Activated CD4-positive, alpha-beta T cell treated with anti-CD3 and anti-CD28 coated beads, Interleukin-2, amount 10 ng/mL, durations not matched to agents 7 days and 5 days (primary cell): Measurements from ENCODE around the gene TGDS. TPM values are rescaled to one million over a fixed set of nuclear protein-coding genes. Genes with fewer than 3 reads are reported as not detected.
"Not testable (repeated sequence)": the region's sequence is repeated elsewhere in the genome, so short reads cannot be mapped to it uniquely, and the experiment has no call there.

Experiments used
- CTCF ChIA-PET: fragments of 350-600 bp; sonication (Branson Sonifier 250); formaldehyde crosslinking; loops from one replicate; lab custom pipeline; 2021; ENCODE audit warnings: antibody characterized with exemption; lab: Charles Lee
- POLR2A ChIA-PET: fragments of 350-600 bp; sonication (Branson Sonifier 250); formaldehyde crosslinking; loops from one replicate; lab custom pipeline; 2021; ENCODE audit warnings: antibody characterized with exemption; lab: Charles Lee
- DNase-seq: peaks from one replicate; pipeline ENCODE4 v3.0.0-alpha.2; 2020
- H3K27ac Mint-ChIP-seq: one replicate; pipeline ENCODE4 v1.8.0; 2021; ENCODE audit warnings: mild to moderate bottlenecking, moderate library complexity, mixed read lengths
- H3K27me3 Mint-ChIP-seq: one replicate; pipeline ENCODE4 v1.8.0; 2021; ENCODE audit warnings: mixed read lengths
- H3K36me3 Mint-ChIP-seq: one replicate; pipeline ENCODE4 v1.8.0; 2021; ENCODE audit warnings: low read depth, mixed read lengths
- H3K4me1 Mint-ChIP-seq: one replicate; pipeline ENCODE4 v1.8.0; 2021; ENCODE audit warnings: mixed read lengths
- H3K4me3 Mint-ChIP-seq: one replicate; pipeline ENCODE4 v1.8.0; 2021; ENCODE audit warnings: mild to moderate bottlenecking, moderate library complexity, mixed read lengths
- H3K9me3 Mint-ChIP-seq: one replicate; pipeline ENCODE4 v1.8.0; 2021; ENCODE audit warnings: mixed read lengths
- total RNA-seq, 2 experiments: library from RNA; stranded (reverse); gene quantifications; one replicate each; pipeline ENCODE4 v1.2.3, GENCODE V29; 2021

Gene TGDS
- total RNA-seq, 2 experiments from 2014 or later = 15.6 to 16.2 TPM

GRCh38 chr13:94546061-94546839 lies 49.7 kb downstream of the TGDS start:
- H3K36me3 Mint-ChIP-seq = peaks cover 3% of the 10 kb centered on the region
- H3K27me3 Mint-ChIP-seq = peaks cover 12% of the 10 kb centered on the region
- POLR2A ChIA-PET = no interaction called here
- peaks cover 9% of the 10 kb centered on the region for H3K9me3 Mint-ChIP-seq
- peaks cover 28% of the 10 kb centered on the region for H3K4me1 Mint-ChIP-seq
- H3K27ac Mint-ChIP-seq = no peak overlapping the region
- no peak overlapping the region for H3K4me3 Mint-ChIP-seq
- DNase-seq = no peak
- CTCF ChIA-PET = interaction anchor here (0.6 kb wide), 1 partner anchor 31 kb away, joined by 6 read pairs; no protein-coding TSS in a partner anchor

DNA sequence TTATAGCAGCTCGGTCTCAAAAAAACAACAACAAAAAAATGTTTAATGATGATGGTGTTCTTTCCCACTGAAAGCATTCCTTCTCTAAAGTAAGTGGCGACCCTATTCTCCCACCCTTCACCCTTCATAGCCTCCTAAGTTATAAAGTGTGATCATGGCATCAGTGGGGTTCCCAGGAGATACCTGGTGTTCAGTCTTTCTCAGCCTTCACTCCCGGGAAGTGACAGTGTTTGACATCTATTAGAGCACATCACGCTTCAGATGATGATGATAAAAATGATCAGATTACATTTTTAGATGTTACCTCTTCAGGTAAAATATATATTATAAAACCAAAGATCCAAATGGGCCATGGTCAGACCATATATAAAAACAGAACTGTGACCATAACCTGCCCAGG lies 51.0 kb downstream of the TGDS start:
- H3K27ac Mint-ChIP-seq = no peak overlapping the region
- ChIA-PET CTCF (no interaction called here), POLR2A (no interaction called here)
- H3K36me3 Mint-ChIP-seq = peaks cover 3% of the 10 kb centered on the region
- H3K27me3 Mint-ChIP-seq = peaks cover 7% of the 10 kb centered on the region
- H3K9me3 Mint-ChIP-seq = peaks cover 9% of the 10 kb centered on the region
- H3K4me3 Mint-ChIP-seq = no peak overlapping the region
- H3K4me1 Mint-ChIP-seq = peaks cover 23% of the 10 kb centered on the region
- DNase-seq = no peak

DNA sequence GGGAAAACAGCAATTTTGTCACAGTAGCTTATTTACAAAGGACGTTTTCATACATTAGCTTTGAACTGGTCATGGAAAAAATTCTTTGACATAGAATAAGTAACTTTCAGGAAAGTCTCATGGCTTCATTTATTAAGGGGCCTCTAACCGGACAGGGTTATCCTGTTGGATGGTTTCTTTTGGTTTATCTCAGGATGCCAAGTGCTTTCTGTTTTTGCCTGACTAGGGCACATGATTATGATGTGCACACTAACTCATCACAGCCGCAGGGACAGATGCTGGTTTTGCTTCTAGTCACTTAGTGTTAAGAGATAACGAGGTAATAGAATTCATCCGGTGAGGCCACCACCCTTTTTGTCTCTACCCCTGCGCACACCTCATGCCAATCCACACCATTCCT lies 53.0 kb downstream of the TGDS start:
- Mint-ChIP-seq H3K27ac (no peak overlapping the region), H3K4me3 (no peak overlapping the region), H3K4me1 (peaks cover 10% of the 10 kb centered on the region), H3K9me3 (peaks cover 9% of the 10 kb centered on the region), H3K36me3 (peaks cover 2% of the 10 kb centered on the region), H3K27me3 (peaks cover 5% of the 10 kb centered on the region)
- POLR2A ChIA-PET = interaction anchor here (0.6 kb wide), 1 partner anchor 216 kb away, joined by 4 read pairs; no protein-coding TSS in a partner anchor
- no peak for DNase-seq
- CTCF ChIA-PET = no interaction called here

- Mint-ChIP-seq H3K9me3 (peaks cover 2% of the 10 kb centered on the region), H3K36me3 (no peaks in the 10 kb centered on the region), H3K4me1 (peaks cover 12% of the 10 kb centered on the region), H3K27me3 (peaks cover 5% of the 10 kb centered on the region), H3K4me3 (no peak overlapping the region), H3K27ac (no peak overlapping the region)
- no peak for DNase-seq
- ChIA-PET POLR2A (no interaction called here), CTCF (interaction anchor here (1.3 kb wide), 1 partner anchor 12 kb away, joined by 5 read pairs; no protein-coding TSS in a partner anchor)
Observed at GRCh38 chr13:94537740-94538630, 58.0 kb downstream of the TGDS start.

DNA sequence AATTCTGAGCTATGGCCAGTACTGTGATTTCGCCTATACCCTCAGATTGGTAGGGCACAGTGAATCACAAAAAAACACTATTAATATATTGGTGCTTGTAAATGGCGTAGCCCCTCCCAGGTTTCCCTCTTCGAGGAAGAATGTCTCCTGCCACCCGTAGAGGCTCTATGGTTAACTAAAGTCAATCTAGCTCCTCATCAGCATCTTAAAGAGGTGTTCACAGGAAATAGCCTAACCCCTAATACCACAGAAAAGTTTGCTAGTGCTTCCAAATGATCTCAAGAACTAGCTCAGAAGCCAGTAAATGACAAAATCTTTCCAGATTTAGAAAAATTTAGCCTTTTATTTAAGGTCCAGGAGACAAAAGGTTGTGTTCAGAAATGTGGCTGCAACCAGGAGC lies 60.2 kb downstream of the TGDS start:
- H3K27me3 Mint-ChIP-seq = peaks cover 4% of the 10 kb centered on the region
- no peak overlapping the region for H3K27ac Mint-ChIP-seq
- no peak for DNase-seq
- H3K4me3 Mint-ChIP-seq = no peak overlapping the region
- ChIA-PET CTCF (no interaction called here), POLR2A (interaction anchor here (0.6 kb wide), 1 partner anchor 730 kb away, joined by 3 read pairs; no protein-coding TSS in a partner anchor)
- peaks cover 12% of the 10 kb centered on the region for H3K4me1 Mint-ChIP-seq
- H3K9me3 Mint-ChIP-seq = no peaks in the 10 kb centered on the region
- H3K36me3 Mint-ChIP-seq = no peaks in the 10 kb centered on the region

DNA sequence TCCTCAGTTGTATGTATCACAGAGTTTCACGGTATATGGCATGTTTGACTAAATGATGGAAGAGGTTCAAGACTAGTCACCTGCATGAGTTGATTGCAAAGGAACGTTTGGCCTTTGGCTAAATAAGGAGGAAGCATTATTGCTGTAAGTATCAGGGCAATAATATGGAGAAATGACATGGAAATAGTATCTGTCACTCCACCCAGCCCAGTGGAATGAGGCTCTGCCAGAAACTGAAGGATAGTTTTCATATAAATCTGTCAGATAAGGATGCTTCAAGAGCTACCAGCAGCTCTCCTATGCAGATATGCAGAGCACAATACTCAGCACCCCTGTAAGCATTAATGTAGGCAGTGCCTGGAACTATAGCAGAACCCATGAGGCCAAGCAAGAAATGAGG lies 60.7 kb downstream of the TGDS start:
- ChIA-PET CTCF (no interaction called here), POLR2A (interaction anchor here (0.6 kb wide), 1 partner anchor 730 kb away, joined by 3 read pairs; no protein-coding TSS in a partner anchor)
- Mint-ChIP-seq H3K27me3 (peaks cover 4% of the 10 kb centered on the region), H3K9me3 (no peaks in the 10 kb centered on the region), H3K36me3 (no peaks in the 10 kb centered on the region), H3K4me1 (peaks cover 12% of the 10 kb centered on the region), H3K27ac (no peak overlapping the region), H3K4me3 (no peak overlapping the region)
- no peak for DNase-seq

DNA sequence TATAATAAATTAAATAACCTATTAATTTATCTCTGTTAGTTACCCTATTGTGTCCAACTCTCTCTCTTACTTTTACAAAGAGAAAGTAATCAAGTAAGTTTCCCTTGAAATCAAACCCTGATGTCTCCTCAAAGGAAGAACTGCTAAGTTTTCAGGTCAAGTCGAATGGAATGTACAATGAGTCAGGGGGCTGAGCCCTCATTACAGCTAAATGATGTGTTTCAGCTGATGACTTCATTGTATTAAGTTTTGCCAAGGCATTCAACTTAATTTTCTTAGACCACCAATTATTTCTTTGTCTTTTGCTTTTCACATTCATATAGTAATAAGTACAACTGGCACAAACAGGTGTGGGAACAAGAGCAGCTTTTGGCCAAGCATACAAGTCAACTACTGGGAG lies 61.8 kb downstream of the TGDS start:
- H3K27me3 Mint-ChIP-seq = no peaks in the 10 kb centered on the region
- no peak overlapping the region for H3K4me3 Mint-ChIP-seq
- no peak overlapping the region for H3K27ac Mint-ChIP-seq
- H3K36me3 Mint-ChIP-seq = no peaks in the 10 kb centered on the region
- peaks cover 4% of the 10 kb centered on the region for H3K9me3 Mint-ChIP-seq
- CTCF ChIA-PET = no interaction called here
- DNase-seq = no peak
- POLR2A ChIA-PET = no interaction called here
- peaks cover 12% of the 10 kb centered on the region for H3K4me1 Mint-ChIP-seq

- H3K27ac Mint-ChIP-seq, DNase-seq, POLR2A ChIA-PET, CTCF ChIA-PET, H3K36me3 Mint-ChIP-seq, H3K27me3 Mint-ChIP-seq, H3K4me3 Mint-ChIP-seq, H3K9me3 Mint-ChIP-seq: not testable (repeated sequence)
- H3K4me1 Mint-ChIP-seq = peaks cover 12% of the 10 kb centered on the region
Observed at GRCh38 chr13:94532278-94532677, 63.7 kb downstream of the TGDS start.

GRCh38 chr13:94526956-94527355 lies 69.0 kb downstream of the TGDS start:
- H3K36me3 Mint-ChIP-seq, POLR2A ChIA-PET, H3K27me3 Mint-ChIP-seq, H3K27ac Mint-ChIP-seq, H3K4me1 Mint-ChIP-seq, DNase-seq, H3K4me3 Mint-ChIP-seq, H3K9me3 Mint-ChIP-seq: not testable (repeated sequence)
- CTCF ChIA-PET = interaction anchor here (0.6 to 1.3 kb wide), 2 partner anchors 38 to 521 kb away, joined by 3 read pairs; no protein-coding TSS in a partner anchor

DNA sequence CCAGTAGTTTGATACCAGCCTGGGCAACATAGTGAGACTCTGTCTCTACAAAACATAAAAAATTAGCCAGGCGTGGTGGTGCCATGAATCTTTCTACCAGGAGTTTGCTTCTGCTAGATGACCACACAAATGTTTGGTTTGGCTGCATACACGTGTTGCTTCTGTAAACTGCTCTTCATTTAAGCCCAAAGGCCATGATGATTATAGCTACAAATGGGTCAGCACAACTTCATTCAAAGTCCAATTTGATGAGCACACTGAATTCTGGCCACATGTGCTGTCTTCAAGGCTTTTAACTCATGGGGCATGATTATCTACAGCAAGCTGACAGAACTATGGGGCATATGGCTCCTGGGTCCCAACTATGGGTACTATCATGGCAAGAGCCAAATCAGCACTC lies 70.2 kb downstream of the TGDS start:
- POLR2A ChIA-PET = no interaction called here

GRCh38 chr13:94524407-94524806 lies 71.5 kb downstream of the TGDS start:
- no peak overlapping the region for H3K27ac Mint-ChIP-seq
- no peak for DNase-seq
- H3K27me3 Mint-ChIP-seq = no peaks in the 10 kb centered on the region
- no peaks in the 10 kb centered on the region for H3K4me1 Mint-ChIP-seq
- H3K9me3 Mint-ChIP-seq = peaks cover 1% of the 10 kb centered on the region
- no peaks in the 10 kb centered on the region for H3K36me3 Mint-ChIP-seq
- no peak overlapping the region for H3K4me3 Mint-ChIP-seq
- ChIA-PET CTCF (no interaction called here), POLR2A (no interaction called here)

More for the DNA sequence above, 70.2 kb downstream of the TGDS start:
- CTCF ChIA-PET = interaction anchor here (1.3 to 1.8 kb wide), 2 partner anchors 24 to 37 kb away, joined by 3 to 4 read pairs; no protein-coding TSS in a partner anchor
- no peaks in the 10 kb centered on the region for H3K4me1 Mint-ChIP-seq
- H3K27ac Mint-ChIP-seq = no peak overlapping the region
- peaks cover 4% of the 10 kb centered on the region for H3K9me3 Mint-ChIP-seq
- H3K36me3 Mint-ChIP-seq = no peaks in the 10 kb centered on the region
- no peak for DNase-seq
- no peaks in the 10 kb centered on the region for H3K27me3 Mint-ChIP-seq
- H3K4me3 Mint-ChIP-seq = no peak overlapping the region
